Neural cell (in vitro differentiated cells): ENCODE data around the gene TXK. TPM values are rescaled to one million over a fixed set of nuclear protein-coding genes. Genes with fewer than 3 reads are reported as not detected.

Experiments used
- H2AFZ ChIP-seq: fragments of 200-600, 300-800 bp; sonication (generic), shearing (Covaris generic); 2 replicates; pipeline ENCODE4 v1.6.0; 2014; ENCODE audit warnings: low read depth, mild to moderate bottlenecking, antibody characterized with exemption, low read length, moderate library complexity
- H3F3A ChIP-seq: fragments of 200-600 bp; shearing (Covaris generic); 2 replicates; pipeline ENCODE4 v1.6.1; 2016; ENCODE audit warnings: mild to moderate bottlenecking, moderate library complexity, mixed read lengths, antibody characterized with exemption, low read length; ENCODE audit not compliant: insufficient read depth, poor library complexity, severe bottlenecking
- H3K27ac ChIP-seq: fragments of 200-600, 300-800 bp; sonication (generic), shearing (Covaris generic); 2 replicates; pipeline ENCODE4 v1.5.1; 2014; ENCODE audit warnings: mild to moderate bottlenecking, low read length, moderate library complexity
- H3K27me3 ChIP-seq: fragments of 300-800, 200-600 bp; sonication (generic), shearing (Covaris generic); 2 replicates; pipeline ENCODE4 v1.6.0; 2014; ENCODE audit warnings: mild to moderate bottlenecking, low read depth, low read length, moderate library complexity; ENCODE audit not compliant: insufficient read depth
- H3K36me3 ChIP-seq: fragments of 300-800, 200-600 bp; sonication (generic), shearing (Covaris generic); 2 replicates; pipeline ENCODE4 v1.5.1; 2014; ENCODE audit warnings: mild to moderate bottlenecking, antibody characterized with exemption, low read length, moderate library complexity; ENCODE audit not compliant: insufficient read depth
- H3K4me2 ChIP-seq: fragments of 300-800, 200-600 bp; sonication (generic), shearing (Covaris generic); 2 replicates; pipeline ENCODE4 v1.6.0; 2014; ENCODE audit warnings: mild to moderate bottlenecking, low read length
- H3K4me3 ChIP-seq: fragments of 300-800, 200-600 bp; sonication (generic), shearing (Covaris generic); 2 replicates; pipeline ENCODE4 v1.5.1; 2014; ENCODE audit warnings: mild to moderate bottlenecking, low read length, moderate library complexity
- H3K79me2 ChIP-seq: fragments of 200-600 bp; shearing (Covaris generic); replicated peaks from 2 replicates; pipeline ENCODE4 v1.6.0; 2014; ENCODE audit warnings: mild to moderate bottlenecking, low read length, moderate library complexity; ENCODE audit not compliant: insufficient read depth
- H3K9ac ChIP-seq: fragments of 300-800, 200-600 bp; sonication (generic), shearing (Covaris generic); 2 replicates; pipeline ENCODE4 v1.6.1; 2016; ENCODE audit warnings: mild to moderate bottlenecking, low read length, mixed read lengths
- H3K9me2 ChIP-seq: fragments of 200-600 bp; shearing (Covaris generic); 2 replicates; pipeline ENCODE4 v1.6.1; 2016; ENCODE audit warnings: mild to moderate bottlenecking, low read length, mixed read lengths; ENCODE audit not compliant: insufficient read depth
- H3K9me3 ChIP-seq: fragments of 200-600, 300-800 bp; sonication (generic), shearing (Covaris generic); 2 replicates; pipeline ENCODE4 v1.6.1; 2016; ENCODE audit warnings: mild to moderate bottlenecking, mixed run types, low read length, moderate library complexity, mixed read lengths
- H4K20me1 ChIP-seq: fragments of 200-600 bp; shearing (Covaris generic); 2 replicates; pipeline ENCODE4 v1.6.1; 2016; ENCODE audit warnings: mild to moderate bottlenecking, mixed run types; ENCODE audit not compliant: insufficient read depth
- EP300 ChIP-seq: fragments of 450-650 bp; conservative IDR thresholded peaks from 2 replicates; pipeline ENCODE4 v1.6.1; 2014; ENCODE audit warnings: antibody characterized with exemption, mild to moderate bottlenecking, moderate library complexity; ENCODE audit not compliant: poor library complexity, severe bottlenecking
- EZH2 ChIP-seq: fragments of 200-600, 300-800 bp; shearing (Covaris generic), sonication (generic); IDR thresholded peaks from 2 replicates; pipeline ENCODE4 v1.6.1; 2014; ENCODE audit warnings: antibody characterized with exemption, low read length, borderline replicate concordance, mild to moderate bottlenecking; ENCODE audit not compliant: insufficient read depth, poor library complexity, severe bottlenecking
- MXI1 ChIP-seq: fragments of 450-650 bp; conservative IDR thresholded peaks from 2 replicates; pipeline ENCODE4 v1.6.1; 2014; ENCODE audit warnings: antibody characterized with exemption, mild to moderate bottlenecking; ENCODE audit not compliant: poor library complexity, severe bottlenecking
- POLR2AphosphoS5 ChIP-seq: IDR thresholded peaks from 2 replicates; pipeline ENCODE4 v1.6.1; 2012
- RAD21 ChIP-seq: fragments of 450-650 bp; conservative IDR thresholded peaks from 2 replicates; pipeline ENCODE4 v1.6.1; 2014; ENCODE audit warnings: antibody characterized with exemption, mild to moderate bottlenecking, moderate library complexity
- SMC3 ChIP-seq: fragments of 450-650 bp; conservative IDR thresholded peaks from 2 replicates; pipeline ENCODE4 v1.6.1; 2014; ENCODE audit warnings: antibody characterized with exemption, mild to moderate bottlenecking, moderate library complexity; ENCODE audit not compliant: poor library complexity
- TAF1 ChIP-seq: IDR thresholded peaks from 2 replicates; pipeline ENCODE4 v1.6.1; 2012; ENCODE audit warnings: low read depth
- polyA plus RNA-seq: library from polyadenylated mRNA; depleted of rRNA; stranded (reverse); fragments of >200 nt; gene quantifications from 2 replicates; pipeline ENCODE4 v1.2.3, GENCODE V29; 2014
- TF ChIP-seq, protein P1 (sequence below): fragments of 450-650 bp; IDR thresholded peaks from 2 replicates; pipeline ENCODE4 v1.5.1; 2014; ENCODE audit warnings: antibody characterized with exemption, mild to moderate bottlenecking, moderate library complexity; ENCODE audit not compliant: poor library complexity, severe bottlenecking
- TF ChIP-seq, protein P2 (sequence below): IDR thresholded peaks from 2 replicates; pipeline ENCODE4 v1.6.1; 2012; ENCODE audit warnings: borderline replicate concordance

The TXK gene
- polyA plus RNA-seq, 1 donor from 2014 or later = not detected

DNA sequence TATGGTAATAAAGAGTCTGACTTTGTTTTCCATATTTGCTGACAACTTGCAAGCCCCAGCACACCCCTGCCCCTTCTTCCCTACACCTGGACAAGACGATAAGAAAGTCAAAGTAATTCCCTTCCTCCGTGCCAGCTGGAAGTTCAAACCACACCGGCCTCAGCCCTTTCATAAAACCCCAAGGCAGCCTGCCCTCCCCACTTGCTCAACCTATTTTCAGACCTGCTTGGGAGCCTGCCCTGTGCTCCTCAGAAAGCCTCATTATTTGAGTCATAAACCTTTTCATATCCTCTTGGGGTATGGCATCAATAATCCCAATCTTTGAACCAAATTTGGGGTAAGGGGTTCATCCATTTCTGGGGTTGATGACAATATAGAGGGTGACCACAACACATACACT is 88.0 kb downstream of the TXK start:
- Histone ChIP-seq H3F3A (no peaks in the 10 kb centered on the region), H2AFZ (no peak overlapping the region), H3K36me3 (no peaks in the 10 kb centered on the region), H3K4me3 (no peak overlapping the region), H4K20me1 (no peaks in the 10 kb centered on the region), H3K9me3 (no peaks in the 10 kb centered on the region), H3K27ac (no peak overlapping the region), H3K27me3 (no peaks in the 10 kb centered on the region), H3K9me2 (no peaks in the 10 kb centered on the region), H3K9ac (no peak overlapping the region), H3K79me2 (no peaks in the 10 kb centered on the region), H3K4me2 (no peak overlapping the region)
- TF ChIP-seq, protein P1, sequence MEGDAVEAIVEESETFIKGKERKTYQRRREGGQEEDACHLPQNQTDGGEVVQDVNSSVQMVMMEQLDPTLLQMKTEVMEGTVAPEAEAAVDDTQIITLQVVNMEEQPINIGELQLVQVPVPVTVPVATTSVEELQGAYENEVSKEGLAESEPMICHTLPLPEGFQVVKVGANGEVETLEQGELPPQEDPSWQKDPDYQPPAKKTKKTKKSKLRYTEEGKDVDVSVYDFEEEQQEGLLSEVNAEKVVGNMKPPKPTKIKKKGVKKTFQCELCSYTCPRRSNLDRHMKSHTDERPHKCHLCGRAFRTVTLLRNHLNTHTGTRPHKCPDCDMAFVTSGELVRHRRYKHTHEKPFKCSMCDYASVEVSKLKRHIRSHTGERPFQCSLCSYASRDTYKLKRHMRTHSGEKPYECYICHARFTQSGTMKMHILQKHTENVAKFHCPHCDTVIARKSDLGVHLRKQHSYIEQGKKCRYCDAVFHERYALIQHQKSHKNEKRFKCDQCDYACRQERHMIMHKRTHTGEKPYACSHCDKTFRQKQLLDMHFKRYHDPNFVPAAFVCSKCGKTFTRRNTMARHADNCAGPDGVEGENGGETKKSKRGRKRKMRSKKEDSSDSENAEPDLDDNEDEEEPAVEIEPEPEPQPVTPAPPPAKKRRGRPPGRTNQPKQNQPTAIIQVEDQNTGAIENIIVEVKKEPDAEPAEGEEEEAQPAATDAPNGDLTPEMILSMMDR = no peak
- TF ChIP-seq TAF1 = no peak
- no peak for TF ChIP-seq POLR2AphosphoS5
- TF ChIP-seq, protein P2, sequence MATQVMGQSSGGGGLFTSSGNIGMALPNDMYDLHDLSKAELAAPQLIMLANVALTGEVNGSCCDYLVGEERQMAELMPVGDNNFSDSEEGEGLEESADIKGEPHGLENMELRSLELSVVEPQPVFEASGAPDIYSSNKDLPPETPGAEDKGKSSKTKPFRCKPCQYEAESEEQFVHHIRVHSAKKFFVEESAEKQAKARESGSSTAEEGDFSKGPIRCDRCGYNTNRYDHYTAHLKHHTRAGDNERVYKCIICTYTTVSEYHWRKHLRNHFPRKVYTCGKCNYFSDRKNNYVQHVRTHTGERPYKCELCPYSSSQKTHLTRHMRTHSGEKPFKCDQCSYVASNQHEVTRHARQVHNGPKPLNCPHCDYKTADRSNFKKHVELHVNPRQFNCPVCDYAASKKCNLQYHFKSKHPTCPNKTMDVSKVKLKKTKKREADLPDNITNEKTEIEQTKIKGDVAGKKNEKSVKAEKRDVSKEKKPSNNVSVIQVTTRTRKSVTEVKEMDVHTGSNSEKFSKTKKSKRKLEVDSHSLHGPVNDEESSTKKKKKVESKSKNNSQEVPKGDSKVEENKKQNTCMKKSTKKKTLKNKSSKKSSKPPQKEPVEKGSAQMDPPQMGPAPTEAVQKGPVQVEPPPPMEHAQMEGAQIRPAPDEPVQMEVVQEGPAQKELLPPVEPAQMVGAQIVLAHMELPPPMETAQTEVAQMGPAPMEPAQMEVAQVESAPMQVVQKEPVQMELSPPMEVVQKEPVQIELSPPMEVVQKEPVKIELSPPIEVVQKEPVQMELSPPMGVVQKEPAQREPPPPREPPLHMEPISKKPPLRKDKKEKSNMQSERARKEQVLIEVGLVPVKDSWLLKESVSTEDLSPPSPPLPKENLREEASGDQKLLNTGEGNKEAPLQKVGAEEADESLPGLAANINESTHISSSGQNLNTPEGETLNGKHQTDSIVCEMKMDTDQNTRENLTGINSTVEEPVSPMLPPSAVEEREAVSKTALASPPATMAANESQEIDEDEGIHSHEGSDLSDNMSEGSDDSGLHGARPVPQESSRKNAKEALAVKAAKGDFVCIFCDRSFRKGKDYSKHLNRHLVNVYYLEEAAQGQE = no peak
- no peak for TF ChIP-seq EP300
- no peak for TF ChIP-seq MXI1
- no peak for TF ChIP-seq RAD21
- TF ChIP-seq EZH2 = no peak
- TF ChIP-seq SMC3 = no peak

DNA sequence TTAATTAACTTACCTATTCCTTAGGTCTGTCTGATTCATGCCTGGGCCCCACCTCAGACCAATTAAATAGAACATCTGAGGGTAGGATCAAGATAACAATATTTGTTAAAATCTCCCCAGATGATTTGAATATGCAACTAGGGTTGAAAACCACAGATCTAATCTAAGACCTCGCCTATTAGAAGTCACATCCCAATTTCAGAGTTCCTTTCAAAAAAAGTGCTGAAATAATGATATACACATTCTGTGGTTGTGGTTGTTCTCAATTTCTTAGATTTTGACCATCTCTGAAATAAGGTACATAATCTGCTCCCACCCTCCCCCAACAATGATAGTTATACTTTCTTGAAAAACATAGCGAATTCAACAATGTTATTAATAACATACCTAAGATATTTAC is 89.8 kb downstream of the TXK start:
- Histone ChIP-seq H3K36me3 (no peaks in the 10 kb centered on the region), H3K9me2 (no peaks in the 10 kb centered on the region), H3K9ac (no peak overlapping the region), H2AFZ (no peak overlapping the region), H3K79me2 (no peaks in the 10 kb centered on the region), H3K27me3 (no peaks in the 10 kb centered on the region), H3K9me3 (no peaks in the 10 kb centered on the region), H4K20me1 (no peaks in the 10 kb centered on the region), H3F3A (no peaks in the 10 kb centered on the region), H3K4me3 (no peak overlapping the region), H3K4me2 (no peak overlapping the region), H3K27ac (no peak overlapping the region)
- TF ChIP-seq MXI1 = no peak
- no peak for TF ChIP-seq EZH2
- TF ChIP-seq, protein P2 = no peak
- no peak for TF ChIP-seq TAF1
- no peak for TF ChIP-seq RAD21
- TF ChIP-seq, protein P1 = no peak
- TF ChIP-seq POLR2AphosphoS5 = no peak
- TF ChIP-seq EP300 = no peak
- TF ChIP-seq SMC3 = no peak
